IPS-NIHi11 (cell line): ENCODE measurements around the gene RPS14.
"Not testable (repeated sequence)": the region's sequence is repeated elsewhere in the genome, so short reads cannot be mapped to it uniquely, and the experiment has no call there.

Experiments used
- DNase-seq: peaks from one replicate; pipeline ENCODE4 v3.0.0; 2012; ENCODE audit warnings: mixed read lengths, low spot score

The RPS14 gene

DNA sequence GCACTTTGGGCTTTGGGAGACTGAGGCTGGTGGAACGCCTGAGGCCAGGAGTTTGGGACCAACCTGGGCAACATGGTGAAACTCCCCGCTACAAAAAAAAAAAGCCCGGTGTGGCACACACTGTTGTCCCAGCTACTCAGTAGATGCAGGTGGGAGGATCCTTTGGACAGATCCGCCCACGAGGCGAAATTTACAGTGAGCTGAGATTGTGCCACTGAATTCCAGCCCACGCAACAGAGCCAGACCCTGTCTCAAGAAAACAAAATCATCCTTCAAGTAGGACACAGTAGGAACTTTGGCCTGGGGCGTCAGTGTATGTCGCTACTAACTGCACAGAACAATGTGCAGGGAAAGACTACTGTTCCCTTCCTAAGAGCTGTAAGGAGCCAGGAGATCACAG is 4.8 kb downstream of the RPS14 start:
- DNase-seq, result no peak

- DNase-seq, result no peak
Measured at GRCh38 chr5:150443242-150444075, 6.1 kb downstream of the RPS14 start.

DNA sequence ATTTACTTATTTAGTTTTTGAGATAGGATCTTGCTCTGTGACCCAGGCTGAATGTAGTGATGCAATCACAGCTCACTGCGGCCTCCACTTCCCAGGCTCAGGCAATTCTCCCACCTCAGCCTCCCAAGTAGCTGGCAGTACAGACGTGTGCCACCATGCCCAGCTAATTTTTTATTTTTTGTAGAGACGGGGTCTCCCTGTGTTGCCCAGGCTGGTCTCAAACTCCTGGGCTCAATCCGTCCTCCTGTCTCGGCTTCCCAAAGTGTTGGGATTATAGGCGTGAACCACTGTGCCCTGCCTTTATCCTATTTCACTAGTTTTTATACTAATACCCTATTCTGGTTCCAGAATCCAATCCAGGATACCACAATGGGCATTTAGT is 6.8 kb downstream of the RPS14 start:
- no peak for DNase-seq

DNA sequence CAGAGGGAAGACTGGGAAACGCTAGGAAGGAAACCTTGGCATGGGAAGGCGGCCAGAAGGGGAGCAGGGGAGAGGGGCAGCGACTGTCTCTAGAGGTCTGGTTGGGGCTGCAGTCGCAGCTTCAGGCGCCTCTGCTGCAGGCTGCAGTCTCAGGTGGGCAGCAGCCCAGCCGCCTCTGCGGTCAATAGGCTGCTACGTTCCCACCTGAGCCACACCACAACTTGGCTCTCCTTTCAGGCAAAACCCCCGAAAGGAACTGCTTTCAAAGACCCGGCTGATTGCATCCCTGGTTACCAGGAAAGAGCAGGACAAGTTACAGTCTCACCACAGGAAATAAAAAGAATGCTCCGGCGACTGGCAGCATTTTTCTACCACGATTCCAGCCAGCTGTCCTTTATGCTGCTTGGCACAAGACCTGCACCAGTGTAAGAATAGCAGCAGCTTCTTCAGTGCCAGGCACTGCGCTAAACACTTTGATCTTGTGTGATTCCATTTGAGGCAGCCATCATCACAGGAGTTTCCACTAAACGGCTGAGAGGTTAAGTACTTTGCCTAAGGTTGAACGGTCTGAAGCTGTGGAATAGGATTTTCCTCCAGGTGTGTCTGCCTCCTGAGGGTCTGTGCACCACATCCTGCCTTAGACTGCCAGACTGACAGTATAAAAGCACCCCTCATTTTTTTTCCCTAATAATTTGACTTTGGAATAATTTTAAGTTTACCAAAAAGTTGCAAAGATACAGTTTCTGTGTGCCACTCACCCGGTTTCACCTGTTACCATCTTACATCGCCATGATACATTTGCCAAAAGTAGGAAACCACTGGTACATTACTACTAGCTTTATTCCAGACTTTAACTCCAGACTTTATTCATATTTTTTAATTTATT is 7.5 kb downstream of the RPS14 start:
- DNase-seq, result no peak

GRCh38 chr5:150440948-150441812 is 8.4 kb downstream of the RPS14 start:
- no peak for DNase-seq

GRCh38 chr5:150438873-150439546 is 10.5 kb downstream of the RPS14 start:
- peak; percentile 76 for DNase-seq

- DNase-seq, result peak; percentile 92
Measured at GRCh38 chr5:150436141-150436680, 13.3 kb downstream of the RPS14 start.

DNA sequence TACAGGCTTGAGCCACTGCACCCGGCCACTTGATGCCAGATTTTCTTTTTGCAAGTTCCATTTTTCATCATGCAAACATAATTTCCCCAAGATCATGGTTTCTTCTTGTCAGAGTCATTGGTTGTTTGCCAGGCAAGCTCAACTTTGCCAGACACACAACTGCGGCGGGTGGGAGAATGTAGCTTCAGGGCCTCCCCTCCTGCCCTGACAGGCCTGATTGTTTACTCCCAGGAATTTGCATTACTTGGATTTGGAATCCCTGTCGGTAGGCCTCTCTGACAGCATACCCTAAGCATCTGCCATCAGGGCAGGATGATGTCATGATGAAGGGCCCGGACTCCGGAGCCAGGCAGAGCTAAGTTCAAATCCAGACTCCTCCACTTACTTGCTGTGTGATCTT is 15.1 kb downstream of the RPS14 start:
- peak; percentile 33 for DNase-seq

- DNase-seq, result no peak
Measured at GRCh38 chr5:150431574-150431973, 18.0 kb downstream of the RPS14 start.

DNA sequence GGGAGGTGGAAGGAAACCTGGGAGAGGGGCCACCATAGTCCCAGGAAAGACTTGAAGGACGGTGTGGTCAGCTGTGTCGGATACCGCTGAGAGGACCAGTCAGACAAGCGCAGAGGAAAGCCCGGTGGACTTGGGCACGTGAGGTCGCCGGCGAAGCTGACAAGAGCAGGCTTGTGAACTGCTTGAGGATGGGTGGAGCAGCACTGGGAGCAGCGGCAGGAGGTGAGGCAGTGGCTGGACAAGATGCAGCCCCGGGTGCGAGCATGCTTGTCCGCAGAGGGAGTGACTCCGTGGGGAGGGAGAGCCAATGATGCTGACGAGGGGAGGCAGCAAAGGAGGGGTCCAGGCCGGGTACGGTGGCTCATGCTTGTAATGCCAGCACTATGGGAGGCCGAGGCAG is 18.5 kb downstream of the RPS14 start:
- DNase-seq, result no peak

DNA sequence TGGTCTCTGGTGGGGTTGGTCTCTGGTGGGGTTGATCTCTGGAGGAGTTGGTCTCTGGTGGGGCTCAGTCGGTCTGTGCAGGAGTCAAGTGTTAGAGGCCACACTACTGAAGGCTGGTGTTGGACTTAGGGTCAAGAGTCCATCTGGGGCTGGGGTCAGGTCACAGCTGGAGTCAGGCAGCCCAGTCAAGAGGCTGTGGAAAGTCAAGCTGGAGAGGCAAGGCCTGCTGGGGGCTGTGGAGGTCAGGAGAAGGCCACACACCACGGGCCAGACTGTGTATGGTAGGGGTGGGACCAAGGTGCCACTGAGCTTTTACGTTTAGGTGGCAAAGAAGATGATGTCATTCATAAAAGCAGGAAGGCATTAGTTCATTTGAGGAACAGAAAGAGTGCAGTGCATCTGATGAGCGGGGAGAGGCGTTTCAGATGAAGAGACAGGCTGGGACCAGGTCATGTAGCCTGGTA is 20.1 kb downstream of the RPS14 start:
- DNase-seq, result no peak

DNA sequence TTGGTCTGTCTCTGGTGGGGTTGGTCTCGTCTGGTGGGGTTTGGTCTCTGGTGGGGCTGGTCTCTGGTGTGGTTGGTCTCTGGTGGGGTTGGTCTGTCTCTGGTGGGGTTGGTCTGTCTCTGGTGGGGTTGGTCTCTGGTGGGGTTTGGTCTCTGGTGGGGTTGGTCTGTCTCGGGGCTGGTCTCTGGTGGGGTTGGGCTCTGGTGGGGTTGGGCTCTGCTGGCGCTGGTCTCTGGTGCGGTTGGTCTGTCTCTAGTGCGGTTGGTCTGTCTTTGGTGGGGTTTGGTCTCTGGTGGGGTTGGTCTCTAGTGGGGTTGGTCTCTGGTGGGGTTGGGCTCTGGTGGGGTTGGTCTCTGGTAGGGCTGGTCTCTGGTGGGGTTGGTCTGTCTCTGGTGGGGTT is 20.6 kb downstream of the RPS14 start:
- DNase-seq, result no peak

DNA sequence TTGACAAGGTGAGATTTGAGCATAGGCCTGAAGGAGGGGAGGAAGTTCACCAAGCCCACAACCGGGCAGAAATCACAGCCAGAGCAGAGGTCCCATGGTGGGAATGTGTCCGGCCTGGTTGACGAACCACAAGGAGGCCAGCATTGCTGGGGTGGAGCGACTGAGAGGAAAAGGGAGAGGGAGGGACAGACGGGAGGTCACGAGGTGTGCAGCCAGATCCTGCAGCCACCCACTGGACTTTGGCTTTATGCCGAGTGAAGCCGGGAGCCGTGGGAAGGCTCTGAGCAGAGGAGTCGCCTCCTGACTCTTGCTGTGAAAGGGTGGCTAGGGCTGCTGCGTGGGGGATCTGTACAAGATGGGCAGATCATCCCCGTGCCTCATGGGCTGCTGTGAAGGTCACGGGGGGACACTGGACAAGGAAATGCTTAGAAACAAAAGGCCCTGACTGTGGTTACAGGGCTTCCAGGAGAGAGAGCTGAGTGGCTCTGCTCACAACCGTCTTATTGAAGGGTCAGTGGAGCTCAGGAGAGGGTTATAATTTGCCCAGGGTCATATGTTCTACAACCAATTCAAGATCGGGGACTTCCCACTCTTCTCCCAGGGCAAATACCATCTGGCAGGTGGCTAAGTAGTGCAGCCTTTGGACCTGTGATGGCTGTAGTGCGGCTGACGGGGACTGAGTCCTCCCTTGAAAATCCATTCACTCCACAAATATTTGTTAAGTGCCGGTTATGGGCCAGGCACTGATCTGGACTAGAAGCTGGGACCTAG is 21.2 kb downstream of the RPS14 start:
- no peak for DNase-seq

DNA sequence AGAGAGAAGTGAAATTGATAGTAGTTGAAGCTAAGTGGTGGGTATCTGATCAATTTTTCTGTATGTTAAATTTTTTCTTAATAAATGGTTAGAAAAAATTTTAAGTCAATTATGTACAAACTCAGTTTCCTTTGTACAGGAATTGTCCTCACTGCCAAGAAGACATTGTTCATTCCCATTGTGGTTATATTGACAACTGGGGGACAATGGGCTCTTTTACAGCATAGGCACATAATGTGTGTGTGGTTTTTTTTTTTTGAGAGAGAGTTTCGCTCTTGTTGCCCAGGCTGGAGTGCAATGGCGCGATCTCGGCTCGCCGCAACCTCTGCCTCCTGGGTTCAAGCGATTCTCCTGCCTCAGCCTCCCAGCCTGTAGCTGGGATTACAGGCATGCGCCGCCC is 23.4 kb downstream of the RPS14 start:
- not testable (repeated sequence) for DNase-seq

GRCh38 chr5:150422758-150423157 is 26.8 kb downstream of the RPS14 start:
- DNase-seq, result no peak

- peak; percentile 7 for DNase-seq
Measured at GRCh38 chr5:150422075-150422474, 27.5 kb downstream of the RPS14 start.

GRCh38 chr5:150419630-150420270 is 29.8 kb downstream of the RPS14 start:
- DNase-seq, result peak; percentile 3

GRCh38 chr5:150413902-150414790 is 35.4 kb downstream of the RPS14 start:
- not testable (repeated sequence) for DNase-seq
